ACHN (cell line): Measurements from ENCODE around the gene TEX19.

ENCODE experiments used
- DNase-seq: peaks from one replicate; pipeline ENCODE4 v3.0.0-alpha.2; 2015
- in situ Hi-C: cut with HindIII; loops from 2 replicates; pipeline ENCODE4 v1.10.0; 2017; ENCODE audit warnings: low sequenced_read_pairs, low pct_ligation_motif_present, low pct_unique_long_range_greater_than_20kb

Gene TEX19

DNA sequence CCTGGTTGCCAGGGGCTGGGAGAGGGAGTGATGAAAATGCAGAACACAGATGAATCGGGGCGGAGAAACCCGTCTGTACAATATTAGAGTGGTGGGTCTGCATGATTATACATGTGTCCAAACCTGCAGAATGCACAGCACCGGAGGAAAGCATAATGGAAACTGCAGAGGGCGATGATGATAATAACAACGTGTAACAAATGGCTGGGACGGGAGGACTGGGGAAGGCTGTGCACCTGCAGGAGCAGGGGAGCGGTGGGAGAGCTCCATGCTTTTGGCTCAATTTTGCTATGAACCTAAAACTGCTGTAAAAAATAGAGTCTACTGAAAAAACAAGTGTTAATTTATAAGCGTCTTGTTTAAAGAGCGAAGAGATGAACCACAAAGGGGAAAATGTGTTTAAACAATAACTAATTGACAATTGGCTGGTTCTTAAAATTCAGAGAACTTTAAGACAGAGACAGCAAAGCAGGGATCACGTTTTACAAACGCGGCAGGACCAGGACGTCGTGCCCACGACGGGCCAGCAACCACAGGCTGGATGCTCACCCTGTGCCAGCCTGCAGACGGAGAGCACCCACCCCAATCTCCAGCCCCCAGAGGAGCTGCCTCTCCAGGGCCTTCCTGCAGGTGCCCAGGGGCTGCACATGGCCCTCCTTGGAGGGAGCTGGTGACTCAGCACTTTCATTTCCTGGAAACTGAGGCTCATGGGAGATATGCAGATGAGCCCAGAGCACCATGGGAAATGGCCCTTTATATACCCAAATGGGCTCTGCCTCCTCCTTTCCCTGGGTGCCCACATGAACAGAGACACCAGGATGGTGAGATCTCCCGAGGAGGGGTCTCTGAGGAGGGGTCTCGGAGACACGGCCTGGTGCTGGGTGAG is at the start of gene TEX19:
Gene TEX19, plus strand, starts transcription at position 783 of the 886 bp plus-strand sequence. CDS start 2,904 bp downstream, outside the sequence.
- DNase-seq, result peak; percentile 28
- in situ Hi-C loops, result no loop called here

GRCh38 chr17:82309656-82310570 is 49.1 kb upstream of the TEX19 start:
- no peak for DNase-seq
- in situ Hi-C loops, result no loop called here

GRCh38 chr17:82310877-82311276 is 48.2 kb upstream of the TEX19 start:
- no peak for DNase-seq
- in situ Hi-C loops, result no loop called here

DNA sequence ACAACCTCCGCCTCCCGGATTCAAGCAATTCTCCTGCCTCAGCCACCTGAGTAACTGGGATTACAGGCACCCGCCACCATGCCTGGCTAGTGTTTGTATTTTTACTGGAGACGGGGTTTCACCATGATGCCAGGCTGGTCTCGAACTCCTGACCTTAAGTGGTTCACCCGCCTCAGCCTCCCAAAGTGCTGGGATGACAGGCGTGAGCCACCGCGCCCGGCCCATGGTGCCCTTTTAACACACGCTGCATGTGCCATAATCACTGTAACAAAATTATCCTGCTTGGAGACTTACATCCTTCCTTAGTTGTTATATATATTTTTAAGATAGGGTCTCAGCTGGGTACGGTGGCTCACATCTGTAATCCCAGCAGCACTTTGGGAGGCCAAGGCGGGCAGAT is 47.1 kb upstream of the TEX19 start:
- no peak for DNase-seq
- in situ Hi-C loops, result no loop called here

- in situ Hi-C loops, result no loop called here
- DNase-seq, result no peak
Measured at GRCh38 chr17:82313195-82314011, 45.6 kb upstream of the TEX19 start.

DNA sequence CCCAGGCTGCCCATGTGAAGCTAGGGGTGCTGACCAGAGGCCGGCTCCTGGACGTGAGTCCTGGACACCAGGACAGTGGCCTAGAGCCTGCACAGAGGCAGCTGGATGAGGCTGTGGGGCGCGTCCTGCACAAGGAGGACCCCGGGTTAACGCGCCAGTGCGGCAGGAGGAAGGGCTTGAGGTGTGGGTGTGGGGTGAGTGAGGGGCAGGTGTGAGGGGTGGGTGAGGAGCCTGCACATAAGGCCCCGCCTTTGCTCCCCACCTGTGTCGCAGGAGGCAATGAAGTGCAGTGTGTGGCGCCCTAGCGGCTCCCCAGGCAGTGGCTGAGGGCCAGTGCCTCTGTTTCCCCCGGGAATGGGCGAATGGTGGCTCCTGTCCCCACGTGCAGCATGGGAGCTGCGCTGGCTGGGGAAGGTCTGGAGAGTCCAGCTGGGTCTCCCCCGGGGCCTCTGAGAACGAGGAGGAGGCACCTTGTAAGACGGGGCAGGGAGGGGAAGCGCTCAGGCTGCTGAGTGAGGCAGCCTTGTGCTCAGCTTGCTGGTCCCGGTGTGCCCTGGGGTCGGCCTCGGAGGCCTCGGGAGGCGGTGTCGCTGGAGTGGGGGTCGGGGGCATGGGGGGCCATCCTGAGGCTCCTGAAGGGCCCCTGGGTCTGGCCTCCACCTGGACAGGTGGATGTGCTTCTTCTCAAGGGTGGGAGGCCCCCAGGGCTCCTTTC is 44.9 kb upstream of the TEX19 start:
- in situ Hi-C loops, result no loop called here
- no peak for DNase-seq

GRCh38 chr17:82314727-82315605 is 44.1 kb upstream of the TEX19 start:
- in situ Hi-C loops, result no loop called here
- no peak for DNase-seq

- in situ Hi-C loops, result no loop called here
- no peak for DNase-seq
Measured at GRCh38 chr17:82315703-82316358, 43.2 kb upstream of the TEX19 start.

- in situ Hi-C loops, result no loop called here
- no peak for DNase-seq
Measured at GRCh38 chr17:82316651-82317393, 42.2 kb upstream of the TEX19 start.

DNA sequence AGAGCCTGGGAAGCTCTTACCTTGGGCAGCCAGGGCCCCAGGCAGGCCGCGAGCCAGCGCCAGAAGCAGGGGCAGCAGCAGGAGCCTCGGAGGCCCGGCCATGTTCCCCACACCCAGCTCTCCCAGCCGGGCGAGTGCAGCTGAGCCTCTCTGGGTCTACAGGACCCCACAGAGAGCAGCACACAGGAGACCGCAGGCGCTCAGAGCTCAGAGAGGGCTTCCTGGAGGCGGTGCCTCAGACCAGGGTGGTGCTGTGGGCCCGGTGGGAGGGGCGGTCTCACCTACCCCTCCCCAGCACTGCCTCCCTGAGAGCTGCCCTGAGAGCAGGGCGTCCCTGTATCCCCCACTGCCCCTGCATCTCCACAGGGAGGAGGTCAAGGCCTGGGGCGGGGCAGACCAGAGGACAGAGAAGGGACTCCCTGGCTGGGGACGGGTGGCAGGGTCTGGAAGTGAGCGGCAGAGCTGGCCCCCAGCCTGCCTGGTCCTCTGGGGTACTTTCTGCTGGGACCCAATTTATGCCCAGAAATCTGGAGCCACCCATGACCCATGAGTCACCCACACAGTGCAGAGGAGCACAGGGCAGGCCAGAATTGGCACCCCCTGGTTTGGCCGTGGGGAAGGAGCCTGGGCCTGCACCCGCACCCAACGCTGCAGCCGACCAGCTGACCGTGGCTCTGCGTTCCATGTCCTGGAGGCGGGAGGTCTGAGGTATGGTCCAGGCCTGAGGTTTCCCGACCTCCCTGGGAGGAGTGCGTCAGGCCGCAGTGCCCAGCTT is 41.5 kb upstream of the TEX19 start, which contains the start of gene CD7:
Gene CD7, minus strand, starts transcription at position 215 of the 775 bp plus-strand sequence. Its CDS starts 113 bp downstream, at position 102.
- in situ Hi-C loops, result no loop called here
- DNase-seq, result no peak

- in situ Hi-C loops, result no loop called here
- DNase-seq, result no peak
Measured at GRCh38 chr17:82318169-82318498, 40.9 kb upstream of the TEX19 start.

GRCh38 chr17:82318772-82319606 is 40.1 kb upstream of the TEX19 start:
- no peak for DNase-seq
- in situ Hi-C loops, result no loop called here

DNA sequence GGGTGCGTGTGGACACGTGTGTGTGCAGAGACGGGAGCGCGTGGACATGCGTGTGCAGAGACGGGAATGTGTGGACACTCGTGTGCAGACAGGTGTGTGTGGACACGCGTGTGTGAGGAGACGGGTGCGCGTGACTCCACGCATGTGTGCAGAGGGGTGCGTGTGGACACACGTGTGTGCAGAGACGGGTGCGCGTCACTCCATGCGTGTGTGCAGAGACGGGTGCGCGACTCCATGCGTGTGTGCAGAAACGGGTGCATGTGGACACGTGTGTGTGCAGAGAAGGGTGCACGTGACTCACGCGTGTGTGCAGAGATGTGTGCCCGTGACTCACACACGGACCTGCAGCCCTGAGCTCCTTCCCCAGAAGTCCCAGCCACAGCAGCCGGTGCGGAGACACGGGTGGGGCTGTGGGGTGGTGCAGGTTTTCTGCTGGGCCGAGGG is 39.4 kb upstream of the TEX19 start:
- DNase-seq, result no peak
- in situ Hi-C loops, result no loop called here

GRCh38 chr17:82320140-82320840 is 38.8 kb upstream of the TEX19 start:
- DNase-seq, result no peak
- in situ Hi-C loops, result no loop called here
